RWPE1 (cell line): ENCODE data around the gene KLHL7.

Experiments
- CTCF ChIA-PET: fragments of 350-600 bp; sonication (Branson Sonifier 250); formaldehyde crosslinking; extraction: SDS; loops from one replicate; lab custom pipeline; 2021; lab: Yijun Ruan, JAX
- POLR2A ChIA-PET: fragments of 400-600 bp; formaldehyde crosslinking; extraction: SDS; loops from one replicate; lab custom pipeline; 2020; ENCODE audit warnings: antibody characterized with exemption; ENCODE audit not compliant: low non-redundant PET; lab: Yijun Ruan, JAX
- DNase-seq: peaks from one replicate; pipeline ENCODE4 v3.0.0; 2012; ENCODE audit warnings: low spot score
- H3K27ac ChIP-seq: fragments of 450-650 bp; 2 replicates; pipeline ENCODE4 v1.5.1; 2017
- CTCF ChIP-seq: fragments of 450-650 bp; conservative IDR thresholded peaks from 2 replicates; pipeline ENCODE4 v1.5.1; 2017; ENCODE audit warnings: low read depth, mild to moderate bottlenecking

The KLHL7 gene

GRCh38 chr7:23093546-23093945, 12.0 kb upstream of the KLHL7 start:
- DNase-seq = no peak
- no peak for TF ChIP-seq CTCF
- CTCF ChIA-PET = no interaction called here

GRCh38 chr7:23096518-23097290, 8.9 kb upstream of the KLHL7 start:
- no peak for DNase-seq
- no peak overlapping the region for H3K27ac ChIP-seq
- ChIA-PET POLR2A (no interaction called here), CTCF (interaction anchor here (0.6 kb wide), 1 partner anchor 17 kb away, joined by 3 read pairs; no protein-coding TSS in a partner anchor)
- TF ChIP-seq CTCF = no peak

More at GRCh38 chr7:23093546-23093945, 12.0 kb upstream of the KLHL7 start:
- POLR2A ChIA-PET = no interaction called here
- H3K27ac ChIP-seq = no peak overlapping the region

- TF ChIP-seq CTCF = no peak
- ChIA-PET POLR2A (no interaction called here), CTCF (interaction anchor here (0.7 kb wide), 1 partner anchor 546 kb away, joined by 3 read pairs; no protein-coding TSS in a partner anchor)
- no peak overlapping the region for H3K27ac ChIP-seq
- no peak for DNase-seq
Measured at GRCh38 chr7:23098029-23098428, 7.6 kb upstream of the KLHL7 start.

- no peak for TF ChIP-seq CTCF
- DNase-seq = no peak
- ChIA-PET POLR2A (no interaction called here), CTCF (no interaction called here)
- H3K27ac ChIP-seq = no peak overlapping the region
Measured at GRCh38 chr7:23098460-23098859, 7.1 kb upstream of the KLHL7 start.

- POLR2A ChIA-PET = no interaction called here
- TF ChIP-seq CTCF = no peak
- H3K27ac ChIP-seq = no peak overlapping the region
- CTCF ChIA-PET = no interaction called here
- no peak for DNase-seq
Measured at GRCh38 chr7:23100697-23101096, 4.9 kb upstream of the KLHL7 start.

- peak overlapping the region; percentile 92 for H3K27ac ChIP-seq
- no peak for DNase-seq
- ChIA-PET CTCF (interaction anchor here (0.6 to 1.3 kb wide), 3 partner anchors 19 to 997 kb away, joined by 3 to 8 read pairs (median 4); no protein-coding TSS in a partner anchor), POLR2A (interaction anchor here (0.6 kb wide), 1 partner anchor 59 kb away, joined by 5 read pairs; no protein-coding TSS in a partner anchor)
- no peak for TF ChIP-seq CTCF
Measured at GRCh38 chr7:23105086-23105643, 420 bp upstream of the KLHL7 start.
